HG02840 (cell line): ENCODE data around the gene GDF9.

ENCODE experiments used
- ATAC-seq: cut with Tn5 transposase; IDR thresholded peaks from one replicate; pipeline ENCODE4 v1.9.1; 2021; ENCODE audit warnings: mild to moderate bottlenecking, moderate library complexity, moderate number of reproducible peaks; ENCODE audit not compliant: unreplicated experiment, low FRiP score

GDF9 gene

DNA sequence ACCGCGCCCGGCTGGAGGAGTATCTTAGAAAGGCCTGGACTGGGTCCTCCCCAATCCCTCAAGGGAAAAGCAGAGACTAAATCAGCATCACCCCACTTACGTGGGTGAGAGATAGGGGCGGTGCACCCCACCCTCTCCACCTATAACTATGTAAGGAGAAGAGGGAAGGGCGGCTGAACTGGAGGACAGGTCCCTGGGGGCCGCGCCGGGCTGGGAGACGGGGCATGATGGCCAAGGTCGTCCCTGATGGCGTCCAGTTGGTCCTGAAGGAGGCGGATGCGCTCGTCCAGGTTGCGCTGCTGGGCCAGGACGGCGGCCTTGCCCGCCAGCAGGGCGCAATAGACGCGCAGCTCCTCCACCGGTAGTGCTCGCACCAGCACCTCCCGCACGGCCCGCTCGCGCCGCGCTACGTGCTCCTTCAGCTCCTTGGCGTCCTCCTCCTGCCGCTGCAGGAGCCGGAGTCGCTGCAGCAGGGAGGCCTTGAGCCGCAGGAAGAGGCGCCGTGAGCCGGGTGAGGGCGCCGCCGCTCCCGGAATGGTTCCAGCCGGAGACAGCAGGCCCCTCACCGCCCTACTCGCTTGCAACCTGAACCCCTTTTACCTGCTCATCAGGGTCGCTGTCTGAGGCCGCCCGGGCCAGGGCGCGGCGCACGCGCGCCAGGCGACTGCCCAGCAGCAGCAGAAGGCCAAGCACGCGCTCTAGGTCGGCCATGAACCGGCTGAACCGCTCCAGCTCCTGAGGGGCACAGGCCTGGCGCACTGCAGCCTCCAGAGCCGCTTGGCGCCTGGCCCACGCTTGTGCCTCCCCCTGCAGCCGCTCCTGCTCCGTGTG lies 43.4 kb downstream of the GDF9 start:
- ATAC-seq: no peak

DNA sequence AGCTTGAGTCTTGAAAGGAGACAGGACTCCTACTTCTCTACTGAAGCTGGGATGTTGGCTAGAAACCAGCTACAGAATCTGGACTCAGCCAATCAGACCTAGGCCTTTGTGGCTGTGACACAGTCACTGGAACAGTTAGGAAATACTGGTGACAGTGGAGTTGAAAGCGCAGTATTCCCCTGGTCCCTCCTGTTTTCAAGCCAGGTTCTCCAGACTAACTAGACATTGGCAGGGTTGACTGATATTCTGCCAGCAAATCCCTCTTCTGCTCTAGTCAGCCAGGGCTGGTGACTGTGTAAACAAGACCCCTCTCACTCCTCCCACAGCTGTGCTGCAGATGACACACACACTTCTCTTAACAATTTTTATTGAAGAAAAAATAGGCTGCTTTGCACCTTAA lies 44.5 kb downstream of the GDF9 start:
- no peak for ATAC-seq

DNA sequence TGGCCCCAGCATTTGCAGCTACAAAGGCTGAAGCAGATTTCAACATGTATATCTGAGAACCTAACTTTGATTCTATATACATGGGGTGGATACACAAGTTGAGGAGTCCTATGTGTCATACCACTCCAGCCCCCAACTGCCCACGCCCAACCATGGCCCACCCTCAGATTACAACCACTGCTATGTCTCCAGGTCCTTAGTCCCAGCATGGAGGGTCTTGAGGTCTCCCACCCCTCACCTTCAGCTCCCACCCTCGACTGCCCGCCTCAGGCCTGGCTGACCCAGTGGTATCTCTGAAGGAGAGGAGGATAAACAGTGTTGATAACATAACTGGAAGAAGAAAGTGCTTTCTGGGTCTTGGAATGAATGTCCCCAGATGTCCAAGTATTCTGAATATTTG lies 44.9 kb downstream of the GDF9 start:
- no peak for ATAC-seq

DNA sequence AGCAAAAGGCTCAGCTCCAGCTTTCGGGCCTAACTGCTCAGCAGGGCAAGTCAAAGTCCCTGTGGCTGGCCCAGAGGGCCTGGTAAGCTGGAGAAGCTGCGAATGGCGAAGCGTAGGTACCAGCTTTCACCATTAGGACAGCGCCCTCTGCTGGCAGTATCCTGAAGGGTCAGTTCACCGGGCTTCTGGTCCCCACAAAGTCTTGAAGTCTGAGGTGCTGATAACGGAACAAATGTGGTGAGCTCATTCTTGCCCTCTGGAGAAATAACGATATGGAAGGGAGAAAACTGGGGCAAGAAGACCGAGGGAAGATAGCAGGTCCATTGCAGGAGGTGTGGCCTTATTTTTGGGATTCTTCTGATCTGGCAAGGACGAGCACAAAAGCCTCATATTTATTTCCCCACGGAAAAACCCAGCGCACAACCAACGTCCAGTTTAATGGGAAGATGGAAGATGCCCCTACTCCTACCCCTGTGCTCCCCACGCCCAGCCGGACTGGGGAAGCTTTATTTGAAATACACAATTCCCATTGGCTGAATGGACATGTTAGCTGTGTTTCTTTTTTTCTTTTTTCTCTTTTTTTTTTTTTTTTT lies 46.0 kb downstream of the GDF9 start:
- ATAC-seq: no peak

DNA sequence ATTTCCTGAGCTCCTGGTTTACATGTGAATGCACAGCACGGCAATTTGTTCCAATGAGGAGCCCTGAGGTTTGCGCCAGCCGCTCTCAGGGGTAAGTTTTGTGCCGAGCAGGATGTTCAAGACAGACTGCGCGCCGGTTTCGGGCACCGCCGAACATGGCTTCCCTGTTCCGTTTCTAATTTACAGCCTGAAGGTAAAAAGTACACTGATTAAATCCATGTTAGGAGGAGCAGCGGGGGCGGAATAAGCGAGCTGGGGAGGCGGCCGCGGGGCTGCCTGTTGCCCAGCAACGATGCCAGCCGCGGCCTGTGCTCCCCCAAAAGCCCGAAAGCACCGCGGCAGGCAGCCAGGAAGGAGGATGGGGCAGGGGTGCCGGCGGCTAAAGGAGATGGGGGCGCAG lies 46.8 kb downstream of the GDF9 start:
- no peak for ATAC-seq

DNA sequence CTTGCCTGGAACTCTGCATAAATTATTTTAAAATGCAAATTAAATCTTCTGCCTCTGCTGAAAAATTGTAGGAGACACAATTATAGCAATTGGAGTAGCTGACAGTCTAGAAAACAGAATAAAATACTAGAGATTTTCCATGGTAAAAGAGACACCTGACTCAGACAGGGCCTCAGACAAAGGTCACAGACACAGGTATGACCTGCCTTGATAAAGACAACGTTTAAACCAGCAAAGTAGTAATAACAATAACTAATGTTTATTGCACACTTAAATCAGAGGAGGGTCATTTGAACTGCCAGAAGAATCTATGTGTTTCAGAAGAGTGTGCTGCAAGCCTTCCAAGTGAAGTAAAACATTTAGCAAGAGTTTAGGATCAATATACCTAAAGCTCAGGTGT lies 49.3 kb downstream of the GDF9 start:
- no peak for ATAC-seq

DNA sequence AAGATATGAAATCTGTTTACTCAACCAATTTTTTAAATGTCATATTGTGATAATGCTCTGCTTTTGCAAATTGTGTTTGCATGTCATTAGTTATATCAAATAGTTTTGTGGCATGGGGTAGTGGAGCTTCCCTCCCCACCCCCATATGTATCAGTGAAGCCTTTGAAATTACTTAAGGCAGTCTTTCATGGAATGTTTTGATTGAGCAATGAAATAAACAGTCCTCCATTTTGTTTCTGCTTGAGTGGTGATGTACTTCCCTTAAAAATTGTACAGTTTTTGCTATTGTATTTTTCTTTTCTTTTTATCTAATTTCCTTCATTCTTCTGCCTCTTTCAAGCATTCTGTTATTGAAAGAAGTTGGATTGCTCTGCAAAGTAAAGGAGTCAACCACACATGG lies 49.7 kb downstream of the GDF9 start:
- ATAC-seq: no peak

DNA sequence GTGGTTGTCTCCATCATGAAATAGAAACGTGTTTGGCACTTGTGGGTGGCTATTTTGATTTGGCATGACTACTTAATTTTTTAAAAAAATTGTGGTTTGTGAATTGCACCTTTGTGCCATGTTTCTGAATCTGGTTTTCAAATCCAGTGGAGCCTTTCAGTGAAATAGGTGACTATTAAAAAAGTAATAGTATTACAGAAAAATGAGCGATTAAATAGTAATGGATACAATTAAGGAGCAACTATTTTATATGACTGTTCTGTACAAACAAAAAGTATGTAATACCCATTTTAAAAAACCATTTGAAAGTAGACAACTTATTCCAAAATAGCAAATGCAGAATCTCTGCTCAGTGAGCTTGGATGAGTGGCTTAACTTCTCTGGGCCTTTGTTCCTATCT lies 50.2 kb downstream of the GDF9 start:
- no peak for ATAC-seq

DNA sequence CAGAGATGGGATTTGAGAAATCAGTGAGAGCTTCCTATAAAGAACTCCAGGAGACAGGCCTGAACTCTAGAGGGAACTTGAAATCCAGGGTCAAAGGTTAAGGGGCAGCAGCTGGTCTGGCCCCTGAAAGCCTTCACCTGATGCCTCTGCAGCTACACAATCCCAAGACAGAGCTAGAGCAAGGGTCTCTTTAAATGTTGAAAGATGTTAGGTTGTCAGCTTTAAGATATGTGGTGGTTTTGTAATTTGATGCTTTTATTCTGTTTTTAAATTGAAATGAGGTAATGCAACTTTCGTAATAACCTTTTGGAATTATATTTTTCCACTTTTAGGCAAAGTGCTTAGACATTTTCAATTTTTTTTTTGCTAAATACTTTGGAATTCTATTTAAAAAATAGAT lies 50.8 kb downstream of the GDF9 start:
- ATAC-seq: no peak

DNA sequence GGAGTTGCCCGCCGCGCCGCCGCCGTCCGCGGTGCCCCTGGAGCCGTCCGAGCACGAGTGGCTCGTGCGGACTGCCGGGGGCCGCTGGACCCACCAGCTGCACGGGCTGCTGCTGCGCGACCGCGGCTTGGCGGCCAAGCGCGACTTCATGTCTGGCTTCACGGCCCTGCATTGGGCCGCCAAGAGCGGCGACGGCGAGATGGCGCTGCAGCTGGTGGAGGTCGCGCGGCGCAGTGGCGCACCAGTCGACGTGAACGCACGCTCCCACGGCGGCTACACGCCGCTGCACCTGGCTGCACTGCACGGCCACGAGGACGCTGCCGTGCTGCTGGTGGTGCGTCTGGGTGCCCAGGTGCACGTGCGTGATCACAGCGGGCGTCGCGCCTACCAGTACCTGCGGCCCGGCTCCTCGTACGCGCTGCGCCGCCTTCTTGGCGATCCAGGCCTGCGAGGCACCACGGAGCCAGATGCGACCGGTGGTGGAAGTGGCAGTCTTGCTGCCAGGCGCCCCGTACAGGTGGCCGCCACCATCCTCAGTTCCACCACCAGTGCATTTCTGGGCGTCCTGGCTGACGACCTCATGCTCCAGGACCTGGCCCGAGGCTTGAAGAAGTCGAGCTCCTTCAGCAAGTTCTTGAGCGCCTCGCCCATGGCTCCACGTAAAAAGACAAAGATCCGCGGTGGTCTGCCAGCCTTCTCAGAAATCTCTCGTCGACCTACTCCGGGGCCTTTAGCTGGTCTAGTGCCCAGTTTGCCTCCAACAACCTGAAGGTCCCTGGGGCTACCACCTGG lies 51.6 kb downstream of the GDF9 start:
- ATAC-seq: no peak

DNA sequence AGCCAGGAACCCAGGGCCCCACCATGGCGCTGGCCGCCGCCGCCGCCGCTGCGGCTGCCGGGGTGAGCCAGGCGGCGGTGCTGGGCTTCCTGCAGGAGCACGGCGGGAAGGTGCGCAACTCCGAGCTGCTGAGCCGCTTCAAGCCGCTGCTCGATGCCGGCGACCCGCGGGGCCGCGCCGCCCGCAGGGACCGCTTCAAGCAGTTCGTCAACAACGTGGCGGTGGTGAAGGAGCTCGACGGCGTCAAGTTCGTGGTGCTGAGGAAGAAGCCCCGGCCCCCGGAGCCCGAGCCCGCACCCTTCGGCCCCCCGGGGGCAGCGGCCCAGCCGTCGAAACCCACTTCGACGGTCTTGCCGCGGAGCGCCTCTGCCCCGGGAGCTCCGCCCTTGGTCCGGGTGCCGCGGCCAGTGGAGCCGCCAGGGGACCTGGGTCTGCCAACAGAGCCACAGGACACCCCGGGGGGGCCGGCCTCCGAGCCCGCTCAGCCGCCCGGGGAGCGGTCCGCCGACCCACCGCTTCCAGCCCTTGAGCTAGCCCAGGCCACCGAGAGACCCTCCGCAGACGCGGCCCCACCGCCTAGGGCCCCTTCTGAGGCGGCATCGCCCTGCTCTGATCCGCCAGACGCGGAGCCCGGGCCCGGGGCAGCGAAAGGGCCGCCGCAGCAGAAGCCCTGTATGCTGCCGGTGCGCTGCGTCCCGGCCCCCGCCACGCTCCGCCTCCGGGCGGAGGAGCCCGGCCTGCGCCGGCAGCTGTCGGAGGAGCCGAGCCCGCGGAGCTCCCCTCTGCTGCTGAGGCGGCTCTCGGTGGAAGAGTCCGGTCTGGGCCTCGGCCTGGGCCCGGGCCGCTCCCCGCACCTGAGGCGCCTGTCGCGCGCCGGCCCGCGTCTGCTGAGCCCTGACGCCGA lies 52.4 kb downstream of the GDF9 start:
- no peak for ATAC-seq

DNA sequence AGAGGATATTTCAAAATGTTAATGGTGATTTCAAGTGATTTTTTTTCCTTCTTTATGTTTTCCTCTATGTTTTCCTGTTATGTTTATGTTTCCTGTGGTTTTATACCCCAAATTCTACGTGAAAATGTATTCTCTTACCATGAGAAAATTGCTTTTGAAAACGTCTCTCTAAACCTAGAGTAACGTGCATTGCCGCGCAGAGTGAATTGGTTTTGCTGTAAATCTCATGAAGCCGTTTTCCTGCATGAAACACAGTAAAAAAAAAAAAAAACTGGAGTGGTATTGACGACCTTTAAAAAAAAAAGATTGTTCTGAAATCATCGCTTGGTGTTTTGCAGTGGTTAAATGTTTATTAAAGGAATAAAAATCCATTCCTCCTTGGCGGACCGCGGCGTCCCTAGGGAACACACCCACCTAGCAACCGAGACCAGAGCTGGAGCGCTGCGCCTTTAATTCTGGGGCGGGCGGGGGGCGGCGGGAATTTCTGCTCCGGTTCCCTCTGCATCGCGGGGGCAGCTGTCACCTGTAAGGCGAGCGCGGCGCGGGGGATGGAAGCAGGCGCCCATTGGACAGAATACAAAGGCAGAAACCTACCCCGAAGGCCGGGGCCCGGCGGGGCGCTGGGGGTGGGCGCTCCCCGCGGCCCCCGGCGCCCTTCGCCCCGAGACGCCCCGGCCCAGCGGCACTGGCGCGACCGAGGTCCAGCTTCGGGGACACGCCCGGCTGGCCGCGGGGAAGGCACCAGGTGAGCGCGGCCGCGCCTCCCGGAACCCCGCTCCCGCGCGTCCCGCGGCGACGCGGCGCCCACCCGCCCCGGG lies 53.3 kb downstream of the GDF9 start, which contains the start of gene SOWAHA:
Gene SOWAHA (plus strand): TSS at position 522 of the 818 bp plus-strand sequence. CDS start 320 bp downstream, outside the sequence.
- ATAC-seq: no peak

DNA sequence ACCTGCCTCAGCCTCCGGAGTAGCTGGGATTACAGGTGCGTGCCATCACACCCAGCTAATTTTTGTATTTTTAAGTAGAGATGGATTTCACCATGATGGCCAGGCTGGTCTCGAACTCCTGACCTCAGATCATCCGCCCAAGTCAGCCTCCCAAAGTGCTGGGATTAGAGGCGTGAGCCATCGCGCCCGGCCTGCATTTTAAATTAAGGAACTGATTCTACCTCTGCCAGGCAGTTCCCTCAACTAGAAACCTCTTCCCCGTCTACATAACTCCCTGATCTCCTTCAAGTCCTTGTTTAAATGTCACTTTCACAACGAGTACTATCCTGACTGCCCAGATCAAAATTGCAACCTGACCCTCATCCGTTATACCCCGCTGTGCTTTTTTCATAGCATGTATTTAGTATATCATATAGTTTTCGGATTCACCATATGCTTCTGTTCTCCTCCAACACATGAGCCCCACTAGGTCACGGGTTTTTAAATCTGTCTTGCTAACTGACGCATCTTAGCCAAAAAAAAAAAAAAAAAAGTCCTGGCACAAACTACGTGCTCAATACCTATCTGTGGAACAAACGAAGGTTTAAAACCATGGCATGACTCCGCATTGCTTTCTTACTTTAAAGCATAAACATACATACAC lies 54.0 kb downstream of the GDF9 start:
- no peak for ATAC-seq
